ENCODE results near the gene CEP112. TPM values are rescaled to one million over a fixed set of nuclear protein-coding genes. Genes with fewer than 3 reads are reported as not detected.

The CEP112 gene
- total and polyA plus RNA-seq, 2 experiments from 2014 or later: 4.0 to 4.3 TPM

- no peak for TF ChIP-seq ZNF462 (CRISPR knock-in tag; IDR thresholded peaks at IDR 0.05)
- no peak for TF ChIP-seq ETS1 (IDR thresholded peaks at IDR 0.05)
- no peak for TF ChIP-seq NANOG (IDR thresholded peaks at IDR 0.05; ENCODE audit: borderline replicate concordance)
- TF ChIP-seq ZNF114 (CRISPR knock-in tag; IDR thresholded peaks at IDR 0.05): no peak
- TF ChIP-seq JUNB (IDR thresholded peaks at IDR 0.05; ENCODE audit: unreplicated experiment): no peak
- TF ChIP-seq CTCF (conservative IDR thresholded peaks at IDR 0.05; ENCODE audit: low read depth in 2 of 2): no peak
These were observed 289.8 kb downstream of the CEP112 start (continued) for GRCh38 chr17:65902155-65902554.

- no peaks in the 10 kb centered on the region for H4K20me1 ChIP-seq (replicated peaks; ENCODE audit: insufficient read depth)
- no peaks in the 10 kb centered on the region for H3K36me3 ChIP-seq (ENCODE audit: insufficient read depth)
- no peak for DNase-seq (ENCODE audit: low spot score)
- no peaks in the 10 kb centered on the region for H3K27me3 ChIP-seq (ENCODE audit: insufficient read depth)
- H3K4me1 ChIP-seq (ENCODE audit: insufficient read depth): 0 out of 2 replicates have a peak, but pooled peaks cover 4% of the 10 kb centered on the region
- Mint-ChIP-seq H3K27ac (no peak overlapping the region), H3K4me3 (no peak overlapping the region), H3K36me3 (ENCODE audit: low read depth) (no peaks in the 10 kb centered on the region), H3K9me3 (no peaks in the 10 kb centered on the region), H3K4me1 (peaks cover 19% of the 10 kb centered on the region), H3K27me3 (ENCODE audit: insufficient read depth, low read depth, poor library complexity) (peaks cover 1% of the 10 kb centered on the region)
- H2AFZ ChIP-seq: no peak overlapping the region
- H3K79me2 ChIP-seq (replicated peaks; ENCODE audit: insufficient read depth): no peaks in the 10 kb centered on the region
- no peaks in the 10 kb centered on the region for H3K9me2 ChIP-seq (ENCODE audit: insufficient read depth)
- no peak overlapping the region for H3K27ac ChIP-seq (ENCODE audit: low read depth)
- H3F3A ChIP-seq (replicated peaks; ENCODE audit: low read depth): no peaks in the 10 kb centered on the region
- no peak overlapping the region for H3K4me3 ChIP-seq
- no peak for ATAC-seq
- H3K4me2 ChIP-seq: no peak overlapping the region
- TF ChIP-seq STAT1 (IDR thresholded peaks at IDR 0.05; ENCODE audit: unreplicated experiment): no peak
- TF ChIP-seq JUNB (IDR thresholded peaks at IDR 0.05; ENCODE audit: unreplicated experiment): no peak
- no peak for TF ChIP-seq ZNF462 (CRISPR knock-in tag; IDR thresholded peaks at IDR 0.05)
These were observed 290.5 kb downstream of the CEP112 start for GRCh38 chr17:65901394-65901793.
